GM18861 (cell line): ENCODE measurements around the gene ZNRF3.
"Not testable (repeated sequence)": the region's sequence is repeated elsewhere in the genome, so short reads cannot be mapped to it uniquely, and the experiment has no call there.

Experiments
- ATAC-seq: cut with Tn5 transposase; IDR thresholded peaks from one replicate; pipeline ENCODE4 v1.9.1; 2021; ENCODE audit not compliant: unreplicated experiment

ZNRF3 gene

DNA sequence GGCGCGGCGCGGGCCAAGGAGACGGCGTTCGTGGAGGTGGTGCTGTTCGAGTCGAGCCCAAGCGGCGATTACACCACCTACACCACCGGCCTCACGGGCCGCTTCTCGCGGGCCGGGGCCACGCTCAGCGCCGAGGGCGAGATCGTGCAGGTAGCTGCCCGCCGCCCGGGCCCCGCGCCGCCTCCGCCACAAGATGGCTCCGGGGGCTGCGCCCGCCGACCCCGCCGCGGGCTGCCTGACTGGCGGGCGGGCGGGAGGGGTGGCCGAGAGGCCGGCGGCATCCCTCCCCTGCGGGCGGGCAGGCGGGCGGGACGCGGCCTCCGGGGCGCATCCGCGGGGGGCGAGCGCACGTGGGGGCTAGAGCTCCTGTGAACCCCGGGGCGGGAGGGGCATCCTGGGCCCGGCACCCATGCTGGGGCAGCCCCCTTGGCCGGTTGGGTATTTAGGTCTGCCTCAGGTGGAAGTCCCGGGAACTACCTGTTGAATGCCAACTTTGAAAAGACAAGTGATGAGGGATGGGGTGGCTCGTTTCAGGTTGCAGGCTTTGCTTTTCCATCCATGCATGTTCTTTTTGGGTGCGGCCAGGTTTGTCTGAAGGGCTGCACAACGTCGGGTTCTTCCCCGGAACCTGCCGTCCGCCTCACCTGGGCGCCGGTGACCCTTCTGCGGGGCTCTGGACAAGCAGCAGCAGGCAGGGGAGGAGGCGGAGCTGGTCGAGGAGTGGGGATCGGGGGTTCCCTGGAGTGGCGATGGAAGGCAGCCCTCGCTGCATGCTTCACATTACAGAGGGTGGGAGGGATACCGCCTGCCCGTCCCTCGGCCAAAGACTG is 760 bp downstream of the ZNRF3 start:
- ATAC-seq = no peak

DNA sequence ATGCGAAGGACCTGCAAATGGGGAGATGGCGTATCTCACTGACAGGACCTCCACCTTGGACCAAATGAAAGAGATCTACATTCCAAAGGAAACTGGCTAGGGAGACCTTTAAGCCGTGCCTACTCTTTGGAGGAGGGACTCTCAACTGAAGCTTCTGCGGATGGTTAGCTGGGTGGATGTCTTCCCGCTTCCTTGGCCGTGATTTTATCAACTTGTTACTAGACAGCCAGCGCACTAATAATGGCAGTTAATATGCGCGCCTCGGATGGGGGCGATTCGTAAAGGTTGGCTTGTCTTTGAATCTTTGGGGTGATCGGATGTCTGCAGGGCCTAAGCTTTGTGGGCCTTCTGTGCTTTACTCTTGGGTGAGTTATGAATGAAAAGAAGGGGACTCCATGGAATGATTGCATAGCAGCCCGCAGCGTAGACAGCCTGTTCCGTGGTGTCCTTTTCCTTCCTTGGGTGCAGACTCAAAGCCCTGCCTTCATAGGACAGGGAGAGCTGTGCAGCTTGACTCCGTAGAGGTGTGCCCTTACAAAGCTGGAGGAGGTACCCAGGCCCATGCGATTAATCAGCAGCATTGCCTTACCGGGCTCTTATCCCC is 1.5 kb downstream of the ZNRF3 start:
- no peak for ATAC-seq

DNA sequence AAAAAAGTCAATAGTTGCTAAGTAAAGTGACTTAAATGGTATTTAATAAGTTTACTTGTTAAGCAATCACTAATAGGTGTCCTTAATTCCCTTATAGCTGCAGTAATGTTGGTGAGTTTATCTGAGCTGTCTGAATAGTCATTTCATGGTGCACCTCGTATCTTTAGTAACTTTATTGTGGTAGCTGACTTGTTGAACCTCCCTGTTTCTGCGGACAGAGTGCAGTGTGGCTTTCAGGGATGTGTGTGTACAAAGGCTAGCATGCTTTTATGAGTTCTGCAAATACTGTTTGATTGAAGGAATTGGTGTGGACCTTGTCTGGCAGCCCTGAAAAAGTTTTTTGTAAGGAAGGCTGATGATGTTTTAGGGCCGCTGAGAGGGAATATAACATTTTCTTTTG is 2.6 kb downstream of the ZNRF3 start:
- ATAC-seq = no peak

DNA sequence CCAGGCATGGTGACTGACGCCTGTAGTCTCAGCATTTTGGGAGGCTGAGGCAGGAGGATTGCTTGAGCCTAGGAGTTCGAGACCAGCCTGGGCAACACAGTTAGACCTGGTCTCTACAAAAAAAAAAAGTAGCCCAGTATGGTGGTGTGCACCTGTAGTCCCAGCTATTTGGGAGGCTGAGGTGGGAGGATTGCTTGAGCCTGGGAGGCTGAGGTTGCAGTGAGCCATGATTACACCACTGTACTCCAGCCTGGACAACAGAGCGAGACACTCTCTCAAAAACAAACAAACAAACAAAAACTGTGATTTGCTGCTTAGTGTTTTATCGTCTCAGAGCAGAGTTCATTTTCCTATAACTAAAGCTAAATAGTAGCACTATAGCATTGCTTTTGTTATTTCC is 3.3 kb downstream of the ZNRF3 start:
- not testable (repeated sequence) for ATAC-seq

DNA sequence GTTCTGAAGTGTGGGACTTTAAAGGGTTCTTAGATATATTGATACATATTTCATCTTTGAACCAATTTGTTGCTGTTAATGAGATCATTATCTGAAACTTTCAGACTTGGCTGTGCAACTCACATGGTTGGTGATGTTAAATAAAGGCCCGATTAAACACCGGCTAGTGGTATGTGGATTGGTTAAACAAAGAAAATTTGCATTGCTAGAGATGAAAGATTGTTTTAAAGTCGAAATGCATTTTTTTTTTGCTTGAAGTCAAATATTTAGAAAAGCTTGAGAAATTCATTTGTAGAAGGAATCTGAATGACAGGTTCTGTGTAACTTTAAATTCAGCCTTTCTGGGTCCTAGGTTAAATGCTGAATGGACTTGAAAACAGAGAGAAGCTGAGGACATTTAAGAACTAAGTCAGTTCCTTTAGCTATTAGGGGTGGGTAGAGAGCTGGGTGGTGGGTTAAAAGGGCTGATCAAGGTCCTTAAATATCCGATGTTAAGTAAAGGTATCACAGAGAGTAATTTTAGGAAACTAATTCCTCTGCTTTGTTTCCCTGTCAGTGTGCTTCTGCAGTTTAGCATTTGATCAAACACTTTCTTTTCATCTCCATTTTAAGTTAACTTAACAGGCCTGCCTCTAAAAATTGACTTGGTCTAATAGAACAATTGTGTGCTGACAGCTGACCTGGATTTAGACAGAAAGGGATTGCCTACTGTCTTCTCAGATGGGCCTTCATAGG is 4.5 kb downstream of the ZNRF3 start:
- no peak for ATAC-seq

DNA sequence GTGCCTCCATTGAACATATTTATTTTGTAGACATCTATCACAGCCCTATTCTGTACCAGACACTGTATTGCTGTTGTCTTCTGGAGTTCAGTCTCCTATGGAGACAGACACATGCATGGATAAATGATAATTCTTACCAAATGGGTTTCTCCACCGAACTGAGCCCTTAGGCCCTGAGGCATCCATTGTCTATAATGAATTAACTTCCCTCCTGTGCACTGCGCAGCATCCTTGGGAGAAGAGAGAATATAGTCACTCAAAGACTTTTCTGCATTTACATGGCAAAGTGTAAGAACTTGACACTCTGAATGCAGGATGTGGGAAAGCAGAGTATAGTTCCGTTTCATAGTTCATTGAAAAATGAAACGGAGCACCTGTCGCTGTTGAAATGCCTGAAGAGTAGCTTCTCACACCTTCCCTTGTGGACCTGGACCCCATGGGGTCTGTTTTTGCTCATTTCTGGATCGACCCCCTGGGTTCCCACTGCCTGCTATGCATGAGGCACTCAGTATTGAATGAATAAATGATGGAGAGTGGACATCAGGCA is 6.2 kb downstream of the ZNRF3 start:
- ATAC-seq = no peak

DNA sequence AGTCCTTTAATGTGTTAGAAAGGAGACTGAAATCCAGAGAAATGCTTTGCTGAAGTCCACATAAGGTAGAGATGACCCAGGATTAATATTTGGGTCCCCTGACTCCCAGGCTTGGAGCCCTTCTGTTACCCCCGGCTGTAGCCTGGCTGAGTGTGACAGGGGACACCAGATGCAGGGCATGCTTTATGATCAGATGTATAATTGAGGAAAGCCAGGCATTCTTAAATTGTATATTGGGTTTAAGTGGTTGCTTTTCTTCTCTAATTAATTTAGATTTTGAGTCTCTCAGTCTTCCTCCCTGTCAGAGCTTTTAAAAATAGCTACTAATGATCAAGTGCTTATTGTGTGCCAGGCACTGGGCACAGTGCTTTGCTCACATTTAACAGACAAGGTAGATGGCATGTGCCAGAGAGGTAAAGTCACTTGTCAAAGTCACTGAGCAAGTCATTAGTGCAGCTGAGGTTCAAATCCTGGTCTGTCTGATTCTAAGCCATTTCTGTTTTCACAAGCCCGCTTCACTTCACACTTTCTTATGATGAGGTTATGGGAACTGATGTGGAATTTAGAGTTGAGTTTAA is 7.9 kb downstream of the ZNRF3 start:
- ATAC-seq = no peak

DNA sequence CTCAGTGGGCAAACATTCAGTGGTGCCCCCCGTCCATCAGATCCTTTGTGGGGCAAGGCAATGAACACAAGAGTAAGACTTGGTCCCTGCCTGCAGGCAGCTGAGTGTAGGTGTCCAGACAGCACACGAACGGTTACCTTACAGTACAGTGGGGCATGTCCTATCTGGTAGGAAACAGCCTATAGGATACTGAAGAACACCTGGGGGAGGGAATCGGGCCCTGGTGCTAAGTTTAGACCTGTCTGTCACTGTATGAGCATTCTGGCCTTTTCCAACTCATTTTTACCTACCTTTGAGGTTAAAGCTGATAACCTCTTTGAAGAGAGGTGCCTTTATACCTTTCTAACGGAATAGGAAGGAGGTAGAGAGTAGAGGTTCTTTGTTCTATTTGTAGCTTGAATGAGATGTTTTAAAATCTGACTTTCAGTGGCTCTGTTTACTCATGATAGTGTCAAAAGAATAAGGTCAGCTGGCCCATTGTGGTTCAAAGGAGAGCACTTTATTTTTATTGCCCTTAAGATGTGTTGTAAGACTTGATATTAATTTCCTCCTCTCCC is 8.9 kb downstream of the ZNRF3 start:
- no peak for ATAC-seq

DNA sequence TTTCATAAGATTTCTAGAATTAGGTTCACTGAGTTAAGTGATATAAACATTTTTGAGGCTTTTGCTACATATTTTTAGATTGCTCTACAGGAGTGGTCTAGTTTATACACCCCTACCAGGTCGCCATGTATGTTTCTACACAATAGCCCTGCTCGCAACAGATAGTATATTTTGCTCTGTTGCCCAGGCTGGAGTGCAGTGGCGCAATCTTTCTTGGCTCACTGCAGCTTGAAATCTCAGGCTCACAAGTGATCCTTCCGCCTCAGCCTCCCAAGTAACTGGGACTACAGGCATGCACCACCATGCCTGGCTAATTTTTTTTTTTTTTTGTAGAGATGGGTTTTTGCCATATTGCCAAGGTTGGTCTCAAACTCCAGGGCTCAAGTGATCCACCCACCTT is 10.4 kb downstream of the ZNRF3 start:
- no peak for ATAC-seq

DNA sequence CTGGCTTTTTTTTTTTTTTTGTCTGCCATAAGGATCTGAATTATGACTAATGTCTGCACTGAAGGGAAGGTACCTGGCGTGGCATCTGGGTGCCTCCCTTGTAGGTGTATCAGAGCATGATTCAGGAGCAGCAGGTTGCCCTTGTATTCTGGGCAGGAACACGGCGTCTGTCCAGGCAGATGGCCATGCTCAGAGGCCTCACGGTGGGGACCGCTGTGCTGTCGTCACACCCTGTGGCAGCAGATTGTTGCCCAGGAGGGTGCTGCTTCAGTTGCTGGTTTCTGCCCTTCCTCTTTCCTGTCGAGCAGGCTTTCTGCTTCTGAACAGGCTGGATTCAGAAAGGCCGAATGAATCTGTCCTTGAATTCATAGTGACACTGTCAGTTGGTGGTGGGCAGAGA is 11.0 kb downstream of the ZNRF3 start:
- ATAC-seq = no peak

DNA sequence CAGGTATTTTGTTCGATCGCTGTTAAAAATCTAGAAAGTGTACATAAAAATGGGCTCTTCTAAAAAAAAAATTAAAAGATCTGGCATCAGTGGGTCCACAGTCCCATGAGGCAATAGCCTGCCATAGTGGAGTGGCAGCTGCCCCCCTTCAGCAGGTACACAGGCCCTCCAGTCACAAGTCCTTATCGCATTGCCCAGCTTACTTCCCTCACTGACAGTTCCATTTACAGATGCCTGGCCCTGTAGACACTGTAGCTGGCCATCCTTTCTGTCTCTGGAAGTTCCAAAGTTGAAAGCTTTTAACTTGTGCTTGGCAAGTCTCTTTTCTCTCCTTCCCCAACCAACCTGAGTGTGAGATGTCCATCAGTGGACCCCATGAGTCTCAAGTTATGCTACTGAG is 11.4 kb downstream of the ZNRF3 start:
- no peak for ATAC-seq

DNA sequence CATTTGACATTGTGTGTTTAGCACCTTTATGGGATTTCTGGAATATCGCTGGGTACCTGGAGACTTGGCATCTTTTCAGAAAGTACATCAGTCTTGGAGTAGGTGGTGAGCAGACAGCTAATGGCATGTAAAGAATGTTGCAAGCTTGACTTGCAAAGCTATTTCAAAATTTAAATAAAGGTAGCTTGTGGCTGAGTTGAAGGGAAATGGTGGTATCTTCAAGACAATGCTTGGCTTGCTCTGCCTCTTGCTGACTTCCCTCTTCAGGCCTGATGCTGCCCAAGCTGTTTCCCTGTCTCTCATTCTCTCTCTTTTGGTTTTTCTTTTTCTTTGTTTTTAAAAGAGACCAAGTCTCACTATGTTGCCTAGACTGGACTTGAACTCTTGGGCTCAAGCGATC is 13.2 kb downstream of the ZNRF3 start:
- no peak for ATAC-seq

DNA sequence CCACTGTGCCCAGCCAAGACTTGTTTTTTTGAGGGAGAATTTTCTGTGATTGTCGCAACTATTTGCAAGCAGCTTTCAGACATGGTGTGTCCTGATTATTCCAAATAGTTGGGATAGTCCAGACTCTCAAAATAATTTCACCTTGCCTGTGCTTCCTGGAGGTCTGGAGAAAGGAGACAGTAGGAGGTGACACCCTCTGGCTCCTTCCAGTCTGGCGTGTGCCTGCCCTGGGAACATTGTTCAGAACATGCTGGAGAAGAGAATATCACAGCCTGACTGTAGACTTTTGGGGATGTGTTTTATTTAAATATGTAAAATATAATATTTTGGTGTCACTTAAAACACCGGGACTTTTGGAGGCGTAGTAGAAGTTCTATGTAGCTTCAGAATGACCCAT is 14.9 kb downstream of the ZNRF3 start:
- ATAC-seq = no peak

DNA sequence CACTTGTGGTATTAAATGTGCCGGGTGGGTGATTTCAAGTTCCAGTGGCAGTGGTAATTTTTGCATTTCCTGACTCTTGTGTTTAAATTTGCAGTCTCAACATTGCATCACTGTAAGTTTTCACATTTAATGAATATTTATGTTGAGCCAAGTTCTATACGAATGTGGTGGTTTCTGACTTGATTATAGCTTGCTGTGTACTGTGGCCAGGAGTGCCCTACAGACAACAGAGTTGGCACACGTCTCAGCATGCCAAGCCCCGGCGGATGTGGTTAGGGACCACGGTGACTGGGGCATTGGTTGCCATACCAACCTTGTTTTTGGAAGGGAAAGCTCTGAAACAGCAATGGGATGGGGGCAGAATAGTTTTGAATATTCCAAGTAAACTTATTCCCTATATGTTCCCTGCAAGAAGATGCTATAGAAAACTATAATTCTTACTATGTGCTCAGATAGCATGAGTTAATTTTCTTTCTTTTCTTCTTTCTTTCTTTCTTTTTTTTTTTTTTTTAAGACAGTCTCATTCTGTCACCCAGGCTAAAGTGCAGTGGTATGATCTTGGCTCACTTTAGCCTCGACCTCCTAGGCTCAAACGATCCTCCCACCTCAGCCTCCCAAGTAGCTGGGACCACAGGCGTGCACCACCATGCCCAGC is 16.0 kb downstream of the ZNRF3 start:
- ATAC-seq = no peak

DNA sequence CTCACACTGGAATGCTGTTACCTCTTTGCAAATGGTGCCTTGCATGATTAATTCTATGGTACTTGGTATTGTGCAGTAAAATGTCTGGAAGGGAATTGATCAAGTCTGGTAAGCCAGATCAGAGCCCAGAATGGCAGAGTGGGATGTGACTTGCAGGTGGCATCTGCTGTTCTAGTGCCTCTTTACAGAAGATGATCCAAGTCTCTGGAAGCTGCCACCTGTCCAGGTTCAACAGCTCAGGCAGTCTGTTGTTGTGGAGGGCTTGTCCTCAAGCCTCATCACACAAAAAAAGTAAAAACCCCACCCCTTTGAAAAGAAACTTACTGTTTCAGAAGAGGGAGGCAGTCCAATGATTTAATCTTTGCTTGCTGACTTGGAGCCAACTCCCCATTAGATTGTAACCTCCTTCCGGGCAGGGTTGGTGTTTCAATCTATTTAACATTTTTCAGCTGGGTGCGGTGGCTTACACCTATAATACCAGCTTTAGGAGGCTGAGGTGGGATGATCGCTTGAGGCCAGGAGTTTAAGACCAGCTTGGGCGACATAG is 17.1 kb downstream of the ZNRF3 start:
- no peak for ATAC-seq

DNA sequence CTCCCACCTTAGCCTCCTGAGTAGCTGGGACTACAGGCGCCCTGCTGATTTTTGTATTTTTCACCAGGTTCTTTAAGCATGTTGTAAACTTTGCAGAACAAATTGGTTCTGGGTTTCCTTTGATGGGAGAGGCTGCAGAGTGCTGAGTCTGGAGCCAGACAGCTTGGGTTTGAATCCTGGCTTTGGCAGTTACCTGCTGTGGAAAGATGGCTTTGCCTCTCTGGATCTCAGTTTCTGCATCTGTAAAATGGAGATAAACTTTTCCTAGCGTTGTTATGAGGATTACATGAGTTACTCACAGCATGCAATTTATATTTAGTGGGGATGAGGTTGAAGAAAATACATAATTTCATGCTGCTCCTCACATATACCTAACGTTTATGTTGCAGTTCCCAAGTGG is 19.1 kb downstream of the ZNRF3 start:
- no peak for ATAC-seq

DNA sequence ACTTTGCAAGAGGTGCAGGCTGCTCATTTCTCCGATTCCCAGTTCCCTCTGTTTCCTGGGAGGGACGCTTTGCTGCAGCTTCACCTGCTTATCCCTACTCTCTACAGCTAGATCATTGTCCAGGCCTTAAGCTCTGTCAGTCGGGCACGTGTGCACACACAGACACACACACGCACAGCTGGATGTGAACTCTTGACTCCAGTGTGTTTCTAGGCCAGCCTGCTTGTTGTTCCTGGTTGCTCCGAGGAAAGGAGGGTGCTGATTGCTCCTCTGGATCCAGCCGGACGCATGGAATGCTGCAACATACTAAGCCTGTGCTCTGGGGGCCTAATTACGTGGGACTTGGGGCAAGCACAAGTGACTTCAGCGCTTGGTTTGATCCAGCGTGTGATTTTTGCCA is 19.7 kb downstream of the ZNRF3 start:
- no peak for ATAC-seq

DNA sequence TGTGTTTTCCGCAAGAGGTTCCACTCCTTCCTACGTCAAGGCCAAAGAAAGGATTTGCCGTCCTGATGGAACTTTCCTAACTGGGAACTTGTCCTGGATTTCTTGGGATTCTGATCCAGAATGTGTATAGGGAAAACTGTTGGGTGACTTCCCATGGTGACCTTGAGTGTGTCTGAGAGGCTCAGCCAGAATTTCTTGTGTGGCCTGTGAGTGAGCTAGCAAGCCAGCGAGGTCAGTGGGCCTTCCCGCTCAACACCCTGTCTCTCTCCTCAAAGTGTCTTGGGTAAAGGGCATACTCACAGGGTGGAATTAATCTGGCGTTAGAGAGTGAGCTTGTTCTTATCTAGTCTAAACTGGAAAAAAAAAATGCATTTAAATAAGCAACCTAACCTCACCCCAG is 20.4 kb downstream of the ZNRF3 start:
- ATAC-seq = no peak

DNA sequence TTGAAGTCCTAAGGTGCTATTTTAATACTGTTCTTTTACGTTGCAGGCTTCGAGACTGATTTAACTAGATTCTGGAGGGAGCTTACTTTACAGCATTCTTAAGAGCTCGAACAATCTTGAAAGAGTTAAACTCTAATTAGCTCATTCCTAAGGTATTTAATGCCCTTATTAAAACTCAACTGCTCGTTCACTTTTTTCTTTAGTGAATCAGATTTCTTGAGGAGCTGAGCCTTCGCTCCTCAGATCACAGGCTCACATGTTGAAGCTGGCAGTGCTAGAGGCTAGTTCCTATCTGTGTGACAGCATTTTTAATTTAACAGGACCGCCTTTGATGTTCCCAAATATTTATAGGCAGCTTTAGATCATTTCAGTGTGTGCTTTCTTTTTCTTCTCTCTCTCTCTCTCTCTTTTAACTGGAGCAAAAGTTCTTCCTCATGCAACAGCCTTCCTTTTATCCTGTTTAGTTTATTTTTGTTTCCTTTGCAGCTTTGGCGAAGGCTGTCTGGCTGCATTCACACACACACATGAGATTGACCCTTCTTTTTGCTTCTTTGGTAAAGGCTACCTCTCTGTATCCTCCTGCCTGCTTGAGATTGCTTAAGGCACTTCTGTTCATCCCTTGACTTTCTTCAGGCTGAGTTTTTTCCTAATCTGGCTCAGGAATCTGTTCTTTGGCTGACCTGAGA is 21.0 kb downstream of the ZNRF3 start:
- ATAC-seq = no peak
